Keratinocyte (primary cell): ENCODE measurements around the gene PLA2G6. TPM values are rescaled to one million over a fixed set of nuclear protein-coding genes. Genes with fewer than 3 reads are reported as not detected.
A peak's percentile ranks its signal among the peaks of the same experiment; 100 is the strongest.

Experiments used
- DNase-seq: peaks from one replicate; pipeline ENCODE4 v3.0.0-alpha.2; 2011; ENCODE audit warnings: low read depth, missing footprints, low spot score
- FAIRE-seq: peaks from 2 replicates; lab custom pipeline; 2011; peaks lifted over from hg19 to GRCh38; lab: Jason Lieb, UNC
- H2AFZ ChIP-seq: 2 replicates; pipeline ENCODE4 v1.6.0; 2012; ENCODE audit warnings: low read length, control low read depth, inconsistent platforms; ENCODE audit not compliant: control insufficient read depth
- H3K27ac ChIP-seq: 2 replicates; pipeline ENCODE4 v1.5.1; 2011; ENCODE audit warnings: low read length; ENCODE audit not compliant: control insufficient read depth, insufficient read depth
- H3K27me3 ChIP-seq: 3 replicates; pipeline ENCODE4 v1.6.0; 2011; ENCODE audit warnings: low read length; ENCODE audit not compliant: control insufficient read depth, insufficient read depth; ENCODE audit errors: extremely low read depth
- H3K36me3 ChIP-seq, 2 experiments: 2 replicates in 1 of 2; 3 replicates in 1 of 2; pipeline ENCODE4 v1.5.1; 2011; ENCODE audit warnings: low read length in 2 of 2, mild to moderate bottlenecking in 1 of 2; ENCODE audit not compliant: control insufficient read depth in 2 of 2, insufficient read depth in 2 of 2; ENCODE audit errors: extremely low read depth in 1 of 2
- H3K4me1 ChIP-seq: 3 replicates; pipeline ENCODE4 v1.5.1; 2011; ENCODE audit warnings: low read length; ENCODE audit not compliant: control insufficient read depth, insufficient read depth; ENCODE audit errors: extremely low read depth
- H3K4me2 ChIP-seq: 3 replicates; pipeline ENCODE4 v1.6.0; 2011; ENCODE audit warnings: low read depth, low read length; ENCODE audit not compliant: control insufficient read depth, insufficient read depth; ENCODE audit errors: extremely low read depth
- H3K4me3 ChIP-seq, 3 experiments: fragments of 200-600 bp in 1 of 3; sonication (generic) in 1 of 3; 2 replicates in 2 of 3; 3 replicates in 1 of 3; pipeline ENCODE4 v1.5.1; 2011 to 2016; ENCODE audit warnings: low read length in 3 of 3, mild to moderate bottlenecking in 3 of 3, control low read depth in 2 of 3, inconsistent platforms in 1 of 3, low read depth in 1 of 3, mixed read lengths in 1 of 3, mixed run types in 1 of 3, moderate library complexity in 1 of 3; ENCODE audit not compliant: control insufficient read depth in 2 of 3, insufficient read depth in 2 of 3; ENCODE audit errors: extremely low read depth in 1 of 3
- H3K79me2 ChIP-seq: 2 replicates; pipeline ENCODE4 v1.6.0; 2012; ENCODE audit warnings: low read length; ENCODE audit not compliant: control insufficient read depth, insufficient read depth
- H3K9ac ChIP-seq: 3 replicates; pipeline ENCODE4 v1.6.0; 2011; ENCODE audit warnings: low read length; ENCODE audit not compliant: control insufficient read depth, insufficient read depth; ENCODE audit errors: extremely low read depth
- H3K9me1 ChIP-seq: 3 replicates; pipeline ENCODE4 v1.6.0; 2011; ENCODE audit warnings: low read length; ENCODE audit not compliant: control insufficient read depth, insufficient read depth; ENCODE audit errors: extremely low read depth
- H3K9me3 ChIP-seq: 2 replicates; pipeline ENCODE4 v1.5.1; 2012; ENCODE audit warnings: low read depth, low read length; ENCODE audit not compliant: control insufficient read depth
- H4K20me1 ChIP-seq: 3 replicates; pipeline ENCODE4 v1.6.0; 2011; ENCODE audit warnings: low read length; ENCODE audit not compliant: control insufficient read depth, insufficient read depth; ENCODE audit errors: extremely low read depth
- CTCF ChIP-seq, 3 experiments: IDR thresholded peaks in 1 of 3; conservative IDR thresholded peaks in 1 of 3; optimal IDR thresholded peaks in 1 of 3; 2 replicates in 2 of 3; 3 replicates in 1 of 3; pipeline versions ENCODE3 to v1.5.1; 2011; ENCODE audit warnings: low read length in 3 of 3, mild to moderate bottlenecking in 3 of 3, moderate library complexity in 2 of 3, control low read depth in 1 of 3, inconsistent platforms in 1 of 3; ENCODE audit not compliant: insufficient read depth in 2 of 3; ENCODE audit errors: extremely low read depth in 1 of 3
- EZH2 ChIP-seq: IDR thresholded peaks from one replicate; pipeline ENCODE4 v1.6.1; 2012; ENCODE audit warnings: inconsistent platforms, mild to moderate bottlenecking, low read length, moderate library complexity
- dilution Hi-C: fragments of 300-500 bp; cut with MboI; formaldehyde crosslinking; loops from one replicate; pipeline ENCODE4 v1.7.0; 2020; ENCODE audit warnings: low sequenced_read_pairs; ENCODE audit not compliant: extremely low pct_ligation_motif_present
- polyA plus RNA-seq, 5 experiments: library from polyadenylated mRNA; depleted of rRNA in 3 of 5; stranded (reverse) in 3 of 5; stranded (forward) in 1 of 5; unstranded in 1 of 5; fragments of >200 nt; gene quantifications; 1 replicate in 1 of 5; 2 replicates in 3 of 5; 3 replicates in 1 of 5; pipeline versions ENCODE4 v1.2.1 to v1.2.3, GENCODE V29; 2011 to 2012; ENCODE audit warnings: missing spikeins in 2 of 5, low read depth in 1 of 5, low replicate concordance in 1 of 5

PLA2G6 gene
- polyA plus RNA-seq, 1 donor (not counting 4 experiments of a cell fraction or from before 2014, with no cell fraction given), result 5.2 TPM

GRCh38 chr22:38075105-38075825, 106.4 kb downstream of the PLA2G6 start:
- Histone ChIP-seq H3K4me1 (no peaks in the 10 kb centered on the region), H4K20me1 (no peaks in the 10 kb centered on the region), H2AFZ (no peak overlapping the region), H3K27ac (no peak overlapping the region), H3K79me2 (no peaks in the 10 kb centered on the region), H3K4me3 (no peak overlapping the region), H3K27me3 (no peaks in the 10 kb centered on the region), H3K36me3 (peaks cover 13 to 17% of the 10 kb centered on the region in 2 experiments), H3K4me2 (no peak overlapping the region), H3K9me3 (no peaks in the 10 kb centered on the region), H3K9me1 (no peaks in the 10 kb centered on the region), H3K9ac (no peak overlapping the region)
- FAIRE-seq (no peak), DNase-seq (no peak)
- dilution Hi-C loops, result no loop called here
- TF ChIP-seq EZH2, result no peak

- dilution Hi-C loops, result no loop called here
- H3K36me3 ChIP-seq, result peaks cover 17% of the 10 kb centered on the region in 2 experiments
- H3K9ac ChIP-seq, result no peak overlapping the region
- TF ChIP-seq EZH2 (no peak), CTCF (optimal IDR thresholded peaks at IDR 0.05 in 1 of 3, IDR thresholded peaks at IDR 0.05 in 1 of 3, conservative IDR thresholded peaks at IDR 0.05 in 1 of 3; ENCODE audit: extremely low read depth in 1 of 3, insufficient read depth in 2 of 3, low read length in 3 of 3) (peak; percentile 53 to 89 (median 89))
- no peak overlapping the region for H3K4me2 ChIP-seq
- no peak overlapping the region for H3K27ac ChIP-seq
- no peaks in the 10 kb centered on the region for H4K20me1 ChIP-seq
- H3K9me1 ChIP-seq, result no peaks in the 10 kb centered on the region
- no peaks in the 10 kb centered on the region for H3K4me1 ChIP-seq
- no peak for FAIRE-seq
- no peaks in the 10 kb centered on the region for H3K27me3 ChIP-seq
- H2AFZ ChIP-seq, result no peak overlapping the region
- peak; percentile 19 for DNase-seq
- no peaks in the 10 kb centered on the region for H3K9me3 ChIP-seq
- H3K4me3 ChIP-seq, result no peak overlapping the region
- no peaks in the 10 kb centered on the region for H3K79me2 ChIP-seq
These were observed 107.2 kb downstream of the PLA2G6 start for GRCh38 chr22:38074181-38075104.
